Colonic mucosa (tissue), 4 donors: ENCODE measurements around the gene OR2L3. TPM values are rescaled to one million over a fixed set of nuclear protein-coding genes. Genes with fewer than 3 reads are reported as not detected.

Source experiments
- DNase-seq: peaks from one replicate; pipeline ENCODE4 v3.0.0-alpha.2; 2020
- H3K27ac ChIP-seq: fragments of 200-600 bp; one replicate; pipeline ENCODE4 v1.8.0; 2021
- H3K27me3 ChIP-seq: fragments of 200-600 bp; one replicate; pipeline ENCODE4 v1.8.0; 2021
- H3K36me3 ChIP-seq: fragments of 200-600 bp; one replicate; pipeline ENCODE4 v1.8.0; 2021
- H3K4me1 ChIP-seq: fragments of 200-600 bp; one replicate; pipeline ENCODE4 v1.8.0; 2021; ENCODE audit warnings: mild to moderate bottlenecking
- H3K4me3 ChIP-seq: fragments of 200-600 bp; one replicate; pipeline ENCODE4 v1.8.0; 2021
- H3K9ac ChIP-seq, 2 donors: one replicate each; pipeline ENCODE4 v1.7.0; 2013; ENCODE audit warnings: control low read depth in 2 of 2, low read depth in 2 of 2, low read length in 2 of 2
- H3K9me3 ChIP-seq: fragments of 200-600 bp; one replicate; pipeline ENCODE4 v1.8.0; 2021
- CTCF ChIP-seq: fragments of 200-600 bp; IDR thresholded peaks from one replicate; pipeline ENCODE4 v1.8.0; 2022; ENCODE audit warnings: antibody characterized with exemption, mild to moderate bottlenecking
- intact Hi-C: fragments of 100-400 bp; cut with DNase I; formaldehyde crosslinking; loops from one replicate; pipeline ENCODE4 v1.14.1; 2022
- total RNA-seq, 2 donors: library from RNA; stranded (reverse); fragmentation: NEBNext Ultra II Directional in 1 of 2; extraction: Animal tissue kit (Norgen Biotek cat#: 25700) in 1 of 2; gene quantifications; one replicate each; pipeline ENCODE4 v1.2.1, GENCODE V29; 2021
- donor health status: healthy.
- donor health status: DM: no; HTN: no; CAD: no.
- donor health status: DM: no; HTN: no; CAD: no.

The OR2L3 gene
- total RNA-seq, 2 donors from 2014 or later: not detected

- no peak for DNase-seq
- Histone ChIP-seq H3K27ac (no peak overlapping the region), H3K27me3 (no peaks in the 10 kb centered on the region), H3K9ac (no peak overlapping the region), H3K4me1 (no peaks in the 10 kb centered on the region), H3K36me3 (no peaks in the 10 kb centered on the region), H3K9me3 (no peaks in the 10 kb centered on the region), H3K4me3 (no peak overlapping the region)
- intact Hi-C loops: no loop called here
- TF ChIP-seq CTCF: no peak
These were observed 51.9 kb downstream of the OR2L3 start for GRCh38 chr1:248098529-248098928.

- Histone ChIP-seq H3K9me3 (no peaks in the 10 kb centered on the region), H3K4me3 (no peak overlapping the region), H3K9ac (no peak overlapping the region), H3K4me1 (no peaks in the 10 kb centered on the region), H3K36me3 (no peaks in the 10 kb centered on the region), H3K27me3 (no peaks in the 10 kb centered on the region), H3K27ac (no peak overlapping the region)
- intact Hi-C loops: no loop called here
- DNase-seq: no peak
- no peak for TF ChIP-seq CTCF
These were observed 56.2 kb downstream of the OR2L3 start for GRCh38 chr1:248102847-248103246.

GRCh38 chr1:248111157-248111556, 64.5 kb downstream of the OR2L3 start:
- Histone ChIP-seq H3K27me3 (no peaks in the 10 kb centered on the region), H3K36me3 (no peaks in the 10 kb centered on the region), H3K9ac (no peak overlapping the region), H3K9me3 (no peaks in the 10 kb centered on the region), H3K27ac (no peak overlapping the region), H3K4me3 (no peak overlapping the region), H3K4me1 (no peaks in the 10 kb centered on the region)
- TF ChIP-seq CTCF: no peak
- DNase-seq: no peak
- intact Hi-C loops: no loop called here

Other genes starting within 250 kb of the OR2L3 start
- not detected for gene OR14A16, start 222.7 kb upstream of the OR2L3 start, total RNA-seq
- gene OR11L1, start 204.9 kb upstream of the OR2L3 start, total RNA-seq: not detected
- gene TRIM58, start 189.6 kb upstream of the OR2L3 start, total RNA-seq: 1 to 10 TPM; 2.4 to 3.6 TPM
- under 1 TPM; 0.82 to 0.96 TPM for gene OR2W3, start 151.2 kb upstream of the OR2L3 start, total RNA-seq
- not detected for gene OR2T8, start 126.6 kb upstream of the OR2L3 start, total RNA-seq
- gene OR2AJ1, start 121.9 kb upstream of the OR2L3 start, total RNA-seq: not detected
- not detected for gene OR2L8, start 98.0 kb upstream of the OR2L3 start, total RNA-seq
- not detected for gene OR2AK2, start 81.6 kb upstream of the OR2L3 start, total RNA-seq
- not detected for gene OR2L5, start 33.2 kb upstream of the OR2L3 start, total RNA-seq
- under 1 TPM in 1 of 2 donors, not detected in 1; 0.10 TPM for gene OR2L2, start 16.8 kb upstream of the OR2L3 start, total RNA-seq
- not detected for gene OR2L13, start 48.3 kb downstream of the OR2L3 start, total RNA-seq
- not detected for gene OR2M5, start 98.3 kb downstream of the OR2L3 start, total RNA-seq
- gene OR2M2, start 128.0 kb downstream of the OR2L3 start, total RNA-seq: not detected
- gene OR2M3, start 150.4 kb downstream of the OR2L3 start, total RNA-seq: not detected
- not detected for gene OR2M4, start 184.6 kb downstream of the OR2L3 start, total RNA-seq
- gene OR2T33, start 231.1 kb downstream of the OR2L3 start, total RNA-seq: not detected